ENCODE data around the gene SMARCA5. TPM values are rescaled to one million over a fixed set of nuclear protein-coding genes. Genes with fewer than 3 reads are reported as not detected.

Gene SMARCA5
- total and polyA plus RNA-seq, 10 of the 15 experiments (the other 5 are each of a cell fraction or from before 2014, with no cell fraction given), result 21.7 to 69.6 (median 37.4) TPM

DNA sequence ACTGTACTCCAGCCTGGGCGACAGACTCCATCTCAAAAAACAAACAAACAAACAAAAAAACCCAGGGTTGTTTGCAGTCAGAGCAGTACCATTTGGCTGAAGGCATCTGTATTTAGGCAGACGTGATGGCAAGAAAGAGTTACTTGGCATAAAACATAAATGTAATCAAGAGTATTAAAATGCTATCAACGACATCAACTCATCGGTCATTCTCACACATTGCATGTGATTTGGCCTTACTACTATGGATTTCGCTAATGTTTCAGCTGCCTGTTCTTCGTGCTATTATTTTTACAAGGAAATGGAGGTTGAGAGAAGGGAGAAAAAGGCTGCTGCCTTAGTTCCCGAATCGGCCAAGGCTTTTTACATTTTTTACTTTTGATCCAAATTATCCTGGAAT lies 15.5 kb upstream of the SMARCA5 start:
- no peaks in the 10 kb centered on the region for H4K20me1 ChIP-seq (ENCODE audit: control insufficient read depth, insufficient read depth)
- no peak for FAIRE-seq
- H3K9ac ChIP-seq (ENCODE audit: control insufficient read depth, insufficient read depth, low read length), result no peak overlapping the region
- H3K9me3 ChIP-seq (replicated peaks; ENCODE audit: control insufficient read depth, insufficient read depth, low read length), result no peaks in the 10 kb centered on the region; the same call in 2 of the 3 replicates
- no peak for TF ChIP-seq NBN (IDR thresholded peaks at IDR 0.05)
- no peak for TF ChIP-seq ZSCAN29 (IDR thresholded peaks at IDR 0.05)
- no peak for TF ChIP-seq KLF5 (IDR thresholded peaks at IDR 0.05; ENCODE audit: partially characterized antibody)
- no peak for TF ChIP-seq CBX5 (IDR thresholded peaks at IDR 0.05; ENCODE audit: low read depth)
- no peak for TF ChIP-seq POLR2AphosphoS5 (IDR thresholded peaks at IDR 0.05; ENCODE audit: low read length)
- TF ChIP-seq, protein P1, sequence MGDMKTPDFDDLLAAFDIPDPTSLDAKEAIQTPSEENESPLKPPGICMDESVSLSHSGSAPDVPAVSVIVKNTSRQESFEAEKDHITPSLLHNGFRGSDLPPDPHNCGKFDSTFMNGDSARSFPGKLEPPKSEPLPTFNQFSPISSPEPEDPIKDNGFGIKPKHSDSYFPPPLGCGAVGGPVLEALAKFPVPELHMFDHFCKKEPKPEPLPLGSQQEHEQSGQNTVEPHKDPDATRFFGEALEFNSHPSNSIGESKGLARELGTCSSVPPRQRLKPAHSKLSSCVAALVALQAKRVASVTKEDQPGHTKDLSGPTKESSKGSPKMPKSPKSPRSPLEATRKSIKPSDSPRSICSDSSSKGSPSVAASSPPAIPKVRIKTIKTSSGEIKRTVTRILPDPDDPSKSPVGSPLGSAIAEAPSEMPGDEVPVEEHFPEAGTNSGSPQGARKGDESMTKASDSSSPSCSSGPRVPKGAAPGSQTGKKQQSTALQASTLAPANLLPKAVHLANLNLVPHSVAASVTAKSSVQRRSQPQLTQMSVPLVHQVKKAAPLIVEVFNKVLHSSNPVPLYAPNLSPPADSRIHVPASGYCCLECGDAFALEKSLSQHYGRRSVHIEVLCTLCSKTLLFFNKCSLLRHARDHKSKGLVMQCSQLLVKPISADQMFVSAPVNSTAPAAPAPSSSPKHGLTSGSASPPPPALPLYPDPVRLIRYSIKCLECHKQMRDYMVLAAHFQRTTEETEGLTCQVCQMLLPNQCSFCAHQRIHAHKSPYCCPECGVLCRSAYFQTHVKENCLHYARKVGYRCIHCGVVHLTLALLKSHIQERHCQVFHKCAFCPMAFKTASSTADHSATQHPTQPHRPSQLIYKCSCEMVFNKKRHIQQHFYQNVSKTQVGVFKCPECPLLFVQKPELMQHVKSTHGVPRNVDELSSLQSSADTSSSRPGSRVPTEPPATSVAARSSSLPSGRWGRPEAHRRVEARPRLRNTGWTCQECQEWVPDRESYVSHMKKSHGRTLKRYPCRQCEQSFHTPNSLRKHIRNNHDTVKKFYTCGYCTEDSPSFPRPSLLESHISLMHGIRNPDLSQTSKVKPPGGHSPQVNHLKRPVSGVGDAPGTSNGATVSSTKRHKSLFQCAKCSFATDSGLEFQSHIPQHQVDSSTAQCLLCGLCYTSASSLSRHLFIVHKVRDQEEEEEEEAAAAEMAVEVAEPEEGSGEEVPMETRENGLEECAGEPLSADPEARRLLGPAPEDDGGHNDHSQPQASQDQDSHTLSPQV (IDR thresholded peaks at IDR 0.05), result no peak
- BruUV-seq (replicated peaks), result no TSS peak
- no peak overlapping the region for H3K27ac ChIP-seq (ENCODE audit: control insufficient read depth, insufficient read depth)
- RAD21 ChIA-PET (ENCODE audit: unreplicated experiment), result no interaction called here
- 49% methylated on average over 8 of the region's 8 CpGs for WGBS (ENCODE audit: insufficient coverage, insufficient replicate concordance, low lambda C conversion rate, missing lambda C conversion rate)
- no peak overlapping the region for H3K4me2 ChIP-seq (ENCODE audit: control insufficient read depth, insufficient read depth)
- no peaks in the 10 kb centered on the region for H3K27me3 ChIP-seq (replicated peaks in 1 of 2; ENCODE audit: control insufficient read depth in 2 of 2, insufficient read depth in 2 of 2, low read length in 1 of 2)
- SMC1A ChIA-PET (ENCODE audit: uncharacterized antibody, unreplicated experiment), result interaction anchor here (1.4 kb wide), 1 partner anchor 22 kb away, joined by 4 read pairs; no protein-coding TSS in a partner anchor
- DNase-seq (ENCODE audit: low read depth, low spot score), result no peak
- no peaks in the 10 kb centered on the region for H3K4me1 ChIP-seq (ENCODE audit: control insufficient read depth, insufficient read depth, low read length)
- no peak for ATAC-seq
- POLR2A ChIA-PET, result no interaction called here
- in situ Hi-C loops (cut with MboI), result no loop called here
- no peaks in the 10 kb centered on the region for H3K79me2 ChIP-seq (ENCODE audit: control insufficient read depth, insufficient read depth, low read length)
- CTCF ChIA-PET, result no interaction called here
- no peak overlapping the region for H2AFZ ChIP-seq (ENCODE audit: control insufficient read depth, low read depth, low read length)
- intact Hi-C loops (cut with micrococcal nuclease; ENCODE audit: unreplicated experiment), result no loop called here
- no peaks in the 10 kb centered on the region for H3K36me3 ChIP-seq (ENCODE audit: control insufficient read depth in 2 of 2, insufficient read depth in 2 of 2, low read length in 1 of 2)
- no peak overlapping the region for H3K4me3 ChIP-seq
